NCI-H2227 (cell line): ENCODE results near the gene STARD4.
A peak's percentile ranks its signal among the peaks of the same experiment; 100 is the strongest.

Source experiments
- DNase-seq: peaks from one replicate; lab custom pipeline; 2025; ENCODE audit not compliant: unreplicated experiment; lab: John Stamatoyannopoulos, UW

Gene STARD4

GRCh38 chr5:111512375-111513130, at the start of gene STARD4:
STARD4 (minus strand) TSS chr5:111512535; CDS start chr5:111507433, 5,102 bp downstream.
- DNase-seq: peak; percentile 94

- DNase-seq: no peak
Measured at GRCh38 chr5:111559680-111560079, 47.3 kb upstream of the STARD4 start.

GRCh38 chr5:111557686-111558085, 45.4 kb upstream of the STARD4 start:
- no peak for DNase-seq

GRCh38 chr5:111557111-111557510, 44.8 kb upstream of the STARD4 start:
- DNase-seq: no peak

GRCh38 chr5:111556501-111556900, 44.2 kb upstream of the STARD4 start:
- no peak for DNase-seq

- no peak for DNase-seq
Measured at GRCh38 chr5:111555760-111556159, 43.4 kb upstream of the STARD4 start.

- no peak for DNase-seq
Measured at GRCh38 chr5:111553868-111554267, 41.5 kb upstream of the STARD4 start.

- DNase-seq: no peak
Measured at GRCh38 chr5:111552896-111553295, 40.6 kb upstream of the STARD4 start.

- no peak for DNase-seq
Measured at GRCh38 chr5:111552492-111552891, 40.2 kb upstream of the STARD4 start.

GRCh38 chr5:111551569-111552275, 39.4 kb upstream of the STARD4 start:
- DNase-seq: peak; percentile 1

- DNase-seq: no peak
Measured at GRCh38 chr5:111551161-111551560, 38.8 kb upstream of the STARD4 start.

- DNase-seq: peak; percentile 75
Measured at GRCh38 chr5:111550282-111551020, 38.1 kb upstream of the STARD4 start.

- peak; percentile 85 for DNase-seq
Measured at GRCh38 chr5:111548992-111549649, 36.8 kb upstream of the STARD4 start.

GRCh38 chr5:111548348-111548950, 36.1 kb upstream of the STARD4 start:
- peak; percentile 60 for DNase-seq

GRCh38 chr5:111545031-111545430, 32.7 kb upstream of the STARD4 start:
- DNase-seq: no peak

GRCh38 chr5:111537141-111538024, 25.0 kb upstream of the STARD4 start:
- no peak for DNase-seq

GRCh38 chr5:111535879-111536549, 23.7 kb upstream of the STARD4 start:
- no peak for DNase-seq

- DNase-seq: no peak
Measured at GRCh38 chr5:111532886-111533582, 20.7 kb upstream of the STARD4 start.

GRCh38 chr5:111530298-111530740, 18.0 kb upstream of the STARD4 start:
- DNase-seq: no peak
